ENCODE results near the gene CD28. TPM values are rescaled to one million over a fixed set of nuclear protein-coding genes. Genes with fewer than 3 reads are reported as not detected.

CD28 gene
- total RNA-seq, 6 donors from 2014 or later = under 0.01 to 3.3 (median 1.4) TPM

GRCh38 chr2:203719456-203720410 lies 13.3 kb downstream of the CD28 start:
- TF ChIP-seq POLR2AphosphoS5 (IDR thresholded peaks at IDR 0.05) = no peak
- no peak for TF ChIP-seq EP300 (IDR thresholded peaks at IDR 0.05)
- H3K4me1 ChIP-seq = peaks cover 4 to 20% (median 5%) of the 10 kb centered on the region in 4 donors
- 63 to 70% methylated on average over 4 of the region's 4 CpGs for WGBS, 2 donors
- no peak overlapping the region for H3K27ac ChIP-seq
- H3K4me3 ChIP-seq = no peak overlapping the region
- no peak for DNase-seq
- no peaks in the 10 kb centered on the region for H3K27me3 ChIP-seq
- no peaks in the 10 kb centered on the region for H3K9me3 ChIP-seq
- H3K36me3 ChIP-seq = no peaks in the 10 kb centered on the region
- ATAC-seq (ENCODE audit: low FRiP score in 2 of 2) = no peak

DNA sequence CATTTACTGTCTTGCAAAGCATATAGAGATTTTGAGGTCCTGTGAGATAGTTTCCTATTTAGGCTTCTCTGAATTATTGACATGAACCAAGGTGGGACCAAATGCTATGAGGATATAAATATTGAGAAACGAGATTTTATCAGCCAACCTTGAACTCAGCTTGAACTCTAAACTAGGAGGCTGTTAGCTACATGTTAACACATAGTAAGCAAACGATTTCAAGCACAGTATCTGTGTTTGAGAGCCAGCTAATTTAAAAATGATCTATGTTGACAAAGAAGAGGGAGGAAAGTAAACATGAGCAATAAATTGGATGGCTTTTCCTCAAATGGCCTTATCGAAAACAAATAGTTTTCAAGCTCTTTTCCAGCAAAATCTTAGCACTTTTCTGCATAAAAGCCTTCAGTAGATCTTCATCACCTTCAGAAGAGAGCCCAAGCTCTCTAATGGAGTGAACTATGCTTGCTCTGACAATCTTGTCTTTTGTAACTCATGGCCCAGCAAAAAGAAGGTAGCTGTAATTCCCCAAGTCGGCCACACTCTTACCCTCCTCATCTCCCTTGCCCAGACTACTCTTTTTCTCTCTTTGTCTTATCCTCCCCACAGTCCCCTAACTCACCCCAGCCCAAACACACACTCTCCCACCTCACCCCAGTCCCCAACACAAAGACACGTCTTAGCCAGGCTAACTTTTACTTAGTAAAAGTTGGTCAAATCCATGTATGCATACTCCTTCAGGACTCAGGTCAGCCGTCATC lies 14.7 kb downstream of the CD28 start:
- Histone ChIP-seq H3K36me3 (no peaks in the 10 kb centered on the region), H3K4me1 (peaks cover 4 to 20% (median 5%) of the 10 kb centered on the region in 4 donors), H3K27ac (no peak overlapping the region), H3K9me3 (no peaks in the 10 kb centered on the region), H3K27me3 (no peaks in the 10 kb centered on the region), H3K4me3 (no peak overlapping the region)
- ATAC-seq (ENCODE audit: low FRiP score in 2 of 2) (no peak), DNase-seq (no peak)
- no peak for TF ChIP-seq POLR2AphosphoS5 (IDR thresholded peaks at IDR 0.05)
- TF ChIP-seq CTCF (IDR thresholded peaks at IDR 0.05) = no peak
- no peak for TF ChIP-seq EP300 (IDR thresholded peaks at IDR 0.05)
- TF ChIP-seq POLR2A (IDR thresholded peaks at IDR 0.05) = no peak
- 45 to 52% methylated on average over 6 of the region's 6 CpGs for WGBS, 2 donors

- no peak for ATAC-seq (ENCODE audit: low FRiP score in 2 of 2)
- Histone ChIP-seq H3K4me1 (peaks cover 4 to 20% (median 5%) of the 10 kb centered on the region in 4 donors), H3K27ac (no peak overlapping the region), H3K4me3 (no peak overlapping the region), H3K36me3 (no peaks in the 10 kb centered on the region), H3K9me3 (no peaks in the 10 kb centered on the region), H3K27me3 (no peaks in the 10 kb centered on the region)
- 61 to 87% methylated on average over 3 of the region's 3 CpGs for WGBS, 2 donors
- DNase-seq = no peak
- TF ChIP-seq CTCF (IDR thresholded peaks at IDR 0.05) (no peak), EP300 (IDR thresholded peaks at IDR 0.05) (no peak), POLR2A (IDR thresholded peaks at IDR 0.05) (no peak), POLR2AphosphoS5 (IDR thresholded peaks at IDR 0.05) (no peak)
Measured at GRCh38 chr2:203721781-203722300, 15.4 kb downstream of the CD28 start.

DNA sequence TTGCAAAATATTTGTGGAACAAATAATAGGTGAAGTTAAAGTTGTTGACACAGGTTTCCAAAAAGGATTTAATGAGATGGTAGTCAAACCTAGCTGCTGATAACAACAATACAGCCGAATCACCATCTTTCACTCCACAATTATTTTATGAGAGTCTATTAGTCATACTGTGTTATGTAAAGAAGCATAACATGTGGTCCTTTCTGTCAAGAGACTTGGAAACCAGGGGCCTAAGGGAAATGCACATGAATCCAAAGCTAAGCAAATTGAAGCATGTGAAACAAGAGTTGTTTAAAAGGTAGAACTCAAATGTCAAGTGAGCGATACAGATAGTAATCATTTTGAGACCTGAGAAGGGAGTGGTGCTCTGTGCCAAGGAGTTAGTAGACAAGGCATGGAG lies 16.0 kb downstream of the CD28 start:
- ATAC-seq (ENCODE audit: low FRiP score in 2 of 2) = no peak
- no peaks in the 10 kb centered on the region for H3K36me3 ChIP-seq
- H3K4me1 ChIP-seq = peaks cover 4 to 20% (median 5%) of the 10 kb centered on the region in 4 donors
- no peaks in the 10 kb centered on the region for H3K27me3 ChIP-seq
- H3K4me3 ChIP-seq = no peak overlapping the region
- TF ChIP-seq CTCF (IDR thresholded peaks at IDR 0.05) = no peak
- no peak for TF ChIP-seq EP300 (IDR thresholded peaks at IDR 0.05)
- no peak for TF ChIP-seq POLR2A (IDR thresholded peaks at IDR 0.05)
- no peak for TF ChIP-seq POLR2AphosphoS5 (IDR thresholded peaks at IDR 0.05)
- 67 to 83% methylated on average over 2 of the region's 2 CpGs for WGBS, 2 donors
- H3K27ac ChIP-seq = no peak overlapping the region
- DNase-seq = no peak
- H3K9me3 ChIP-seq = no peaks in the 10 kb centered on the region

GRCh38 chr2:203728321-203728720 lies 21.9 kb downstream of the CD28 start:
- DNase-seq (no peak), ATAC-seq (ENCODE audit: low FRiP score in 2 of 2) (no peak)
- H3K9me3 ChIP-seq = no peaks in the 10 kb centered on the region
- H3K27ac ChIP-seq = no peak overlapping the region
- H3K36me3 ChIP-seq = no peaks in the 10 kb centered on the region
- no peak for TF ChIP-seq POLR2A (IDR thresholded peaks at IDR 0.05)
- TF ChIP-seq EP300 (IDR thresholded peaks at IDR 0.05) = no peak
- no peak for TF ChIP-seq CTCF (IDR thresholded peaks at IDR 0.05)
- no peak for TF ChIP-seq POLR2AphosphoS5 (IDR thresholded peaks at IDR 0.05)
- no peaks in the 10 kb centered on the region for H3K4me1 ChIP-seq
- no peaks in the 10 kb centered on the region for H3K27me3 ChIP-seq
- H3K4me3 ChIP-seq = no peak overlapping the region
